Spleen (tissue), 7 donors: Measurements from ENCODE around the gene GALNT18.

Experiments
- CTCF ChIP-seq, 11 experiments: fragments of 200-600 bp in 7 of 11; fragments of 450-650 bp in 4 of 11; sonication (generic) in 4 of 11; IDR thresholded peaks in 8 of 11; conservative IDR thresholded peaks in 3 of 11; 1 replicate in 7 of 11; 2 replicates in 4 of 11; pipeline versions ENCODE4 v1.4.0 to v1.8.0; 2016 to 2021; ENCODE audit warnings: antibody characterized with exemption in 11 of 11, inconsistent platforms in 4 of 11, mild to moderate bottlenecking in 1 of 11
- POLR2AphosphoS5 ChIP-seq, 3 donors: sonication (generic); formaldehyde crosslinking; IDR thresholded peaks; one replicate each; pipeline ENCODE4 v1.5.1; 2017; ENCODE audit warnings: antibody characterized with exemption in 3 of 3
- donor health status: DM: no; HTN: no; CAD: no; lungs with moderate emphysema.
- donor health status: DM: no; HTN: no; CAD: no.
- donor health status: DM: no; HTN: no; CAD: no.

GRCh38 chr11:11580841-11581411, 40.9 kb downstream of the GALNT18 start:
- TF ChIP-seq CTCF (IDR thresholded peaks at IDR 0.05 in 8 of 11, conservative IDR thresholded peaks at IDR 0.05 in 3 of 11) (no peak), POLR2AphosphoS5 (IDR thresholded peaks at IDR 0.05) (no peak)
